ENCODE measurements around the gene EXOC3L4.

The EXOC3L4 gene

DNA sequence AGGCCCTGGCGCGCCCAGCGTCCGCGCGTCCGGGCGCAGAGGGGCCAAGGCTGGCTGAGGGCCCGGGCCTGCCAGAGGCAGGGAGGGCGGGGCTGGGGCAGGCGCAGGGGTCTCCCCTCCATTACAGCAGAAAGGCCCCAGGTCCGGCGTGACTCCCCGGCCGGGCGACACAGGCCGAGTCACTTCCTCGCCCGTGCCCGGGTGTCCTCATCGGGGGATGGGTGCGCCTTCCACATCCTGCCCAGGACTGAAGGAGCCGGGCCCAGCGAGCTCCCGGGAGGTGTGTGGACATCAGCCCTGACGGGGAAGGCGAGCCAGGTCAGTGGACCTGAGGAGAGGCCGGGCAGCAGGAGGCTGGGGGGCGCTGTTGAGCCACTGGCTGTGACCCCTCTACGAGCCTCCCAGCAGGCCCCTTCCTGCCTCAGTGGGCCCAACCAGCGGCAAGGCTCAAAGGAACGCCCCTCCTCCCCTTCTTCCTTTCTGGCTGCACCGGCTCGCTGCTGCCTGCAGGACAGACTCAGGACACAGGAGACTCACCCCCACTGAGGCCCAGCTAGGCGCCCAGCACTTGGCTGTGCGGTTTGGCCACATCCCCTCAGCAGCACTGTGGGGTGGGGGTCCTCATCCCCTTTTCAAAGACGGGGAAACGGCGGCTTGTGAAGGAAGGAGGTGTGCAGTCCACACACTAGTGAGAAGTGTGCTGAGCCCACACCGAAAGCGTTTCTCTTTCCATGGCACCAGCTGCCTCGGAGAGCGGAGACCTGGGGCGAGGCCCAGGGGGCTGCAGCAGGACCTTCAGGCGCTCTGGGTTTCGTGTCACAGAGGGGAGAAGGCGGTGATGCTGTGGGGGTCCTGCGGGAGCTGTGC, 29.3 kb downstream of the EXOC3L4 start:
- no peak overlapping the region for H3K27ac Mint-ChIP-seq
- no peaks in the 10 kb centered on the region for H3K9me3 Mint-ChIP-seq
- H3K4me1 Mint-ChIP-seq (ENCODE audit: low read depth): peaks cover 2% of the 10 kb centered on the region
- DNase-seq: no peak
- H3K4me3 Mint-ChIP-seq: peak overlapping the region; percentile 18
- peaks cover 44% of the 10 kb centered on the region for H3K27me3 Mint-ChIP-seq
- no peaks in the 10 kb centered on the region for H3K36me3 Mint-ChIP-seq (ENCODE audit: low read depth)

DNA sequence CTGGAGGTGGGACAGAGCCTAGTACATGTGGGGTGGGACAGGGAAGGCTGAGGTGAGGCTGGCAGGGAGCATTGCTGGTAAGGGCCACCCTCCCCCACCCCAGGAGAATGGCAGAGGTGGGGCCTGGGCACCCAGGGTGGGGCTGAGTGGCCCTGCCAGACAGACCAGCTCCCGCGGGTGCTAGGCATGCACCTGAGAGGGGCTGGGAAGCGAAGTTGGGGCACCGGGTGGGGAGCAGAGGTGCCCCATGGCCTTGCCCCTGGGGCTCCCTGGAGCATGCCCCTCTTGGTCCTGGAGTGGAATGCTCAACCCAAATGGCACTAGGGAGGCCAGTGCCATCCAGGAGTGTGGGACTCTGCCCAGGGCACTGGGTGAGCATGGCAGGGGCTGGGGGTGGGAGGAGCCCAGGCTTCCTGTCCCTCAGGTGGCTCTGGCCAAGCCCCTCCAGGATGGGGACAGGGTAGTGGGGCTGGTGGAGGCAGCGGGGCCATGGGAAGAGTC, 30.0 kb downstream of the EXOC3L4 start:
- H3K4me1 Mint-ChIP-seq (ENCODE audit: low read depth): peaks cover 2% of the 10 kb centered on the region
- no peak overlapping the region for H3K27ac Mint-ChIP-seq
- H3K27me3 Mint-ChIP-seq: peaks cover 43% of the 10 kb centered on the region
- no peak for DNase-seq
- H3K36me3 Mint-ChIP-seq (ENCODE audit: low read depth): no peaks in the 10 kb centered on the region
- H3K9me3 Mint-ChIP-seq: no peaks in the 10 kb centered on the region
- H3K4me3 Mint-ChIP-seq: no peak overlapping the region

DNA sequence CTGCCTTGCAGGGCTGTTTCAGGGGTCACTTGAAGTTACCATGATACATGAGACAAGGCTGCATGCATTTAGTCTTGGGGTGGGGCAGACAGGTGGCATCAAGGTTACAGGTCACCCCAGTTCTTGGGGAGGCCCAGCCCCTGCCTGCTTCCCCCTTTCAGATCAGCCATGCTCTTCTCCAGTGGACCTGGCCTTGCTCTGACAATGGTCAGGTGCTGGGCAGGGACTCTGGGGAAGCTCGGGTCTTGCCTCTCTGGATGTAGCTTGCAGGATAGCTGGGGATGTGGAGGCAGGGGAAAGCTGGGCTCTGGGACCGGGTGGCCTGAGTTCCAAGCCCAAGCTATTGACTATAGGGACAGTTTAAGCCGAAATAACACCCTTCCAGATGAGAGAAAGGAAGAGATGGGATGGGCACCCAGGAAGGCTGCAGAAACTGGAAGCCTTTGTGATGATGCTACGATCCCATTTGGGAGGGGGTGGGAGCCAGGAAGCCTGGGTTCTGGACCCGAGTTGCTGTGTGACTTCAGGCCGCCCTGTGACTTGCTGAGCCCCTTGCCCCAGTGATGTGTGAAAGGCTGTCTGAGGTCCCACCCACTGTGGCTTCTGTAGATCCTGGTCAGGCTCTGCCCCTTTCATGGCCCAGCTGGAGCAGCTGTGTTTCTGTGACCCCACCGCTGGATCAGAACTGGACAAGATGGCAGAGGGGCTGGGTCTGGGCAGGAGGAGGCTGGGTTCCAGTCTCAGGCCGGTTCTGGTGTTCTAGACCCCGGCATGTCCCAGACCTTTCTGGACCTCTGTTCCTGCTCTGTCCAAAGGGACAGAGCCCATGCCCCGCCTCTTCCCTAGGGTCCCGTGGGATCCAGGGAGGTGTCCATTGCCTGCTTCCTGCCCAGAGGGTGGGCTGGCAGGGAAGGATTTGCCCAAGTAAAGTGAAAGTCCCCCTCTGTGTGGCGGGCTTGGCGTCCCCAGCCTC, 30.9 kb downstream of the EXOC3L4 start:
- H3K9me3 Mint-ChIP-seq: no peaks in the 10 kb centered on the region
- no peak overlapping the region for H3K4me3 Mint-ChIP-seq
- no peaks in the 10 kb centered on the region for H3K36me3 Mint-ChIP-seq (ENCODE audit: low read depth)
- peaks cover 2% of the 10 kb centered on the region for H3K4me1 Mint-ChIP-seq (ENCODE audit: low read depth)
- H3K27ac Mint-ChIP-seq: no peak overlapping the region
- peaks cover 34% of the 10 kb centered on the region for H3K27me3 Mint-ChIP-seq
- DNase-seq: no peak

DNA sequence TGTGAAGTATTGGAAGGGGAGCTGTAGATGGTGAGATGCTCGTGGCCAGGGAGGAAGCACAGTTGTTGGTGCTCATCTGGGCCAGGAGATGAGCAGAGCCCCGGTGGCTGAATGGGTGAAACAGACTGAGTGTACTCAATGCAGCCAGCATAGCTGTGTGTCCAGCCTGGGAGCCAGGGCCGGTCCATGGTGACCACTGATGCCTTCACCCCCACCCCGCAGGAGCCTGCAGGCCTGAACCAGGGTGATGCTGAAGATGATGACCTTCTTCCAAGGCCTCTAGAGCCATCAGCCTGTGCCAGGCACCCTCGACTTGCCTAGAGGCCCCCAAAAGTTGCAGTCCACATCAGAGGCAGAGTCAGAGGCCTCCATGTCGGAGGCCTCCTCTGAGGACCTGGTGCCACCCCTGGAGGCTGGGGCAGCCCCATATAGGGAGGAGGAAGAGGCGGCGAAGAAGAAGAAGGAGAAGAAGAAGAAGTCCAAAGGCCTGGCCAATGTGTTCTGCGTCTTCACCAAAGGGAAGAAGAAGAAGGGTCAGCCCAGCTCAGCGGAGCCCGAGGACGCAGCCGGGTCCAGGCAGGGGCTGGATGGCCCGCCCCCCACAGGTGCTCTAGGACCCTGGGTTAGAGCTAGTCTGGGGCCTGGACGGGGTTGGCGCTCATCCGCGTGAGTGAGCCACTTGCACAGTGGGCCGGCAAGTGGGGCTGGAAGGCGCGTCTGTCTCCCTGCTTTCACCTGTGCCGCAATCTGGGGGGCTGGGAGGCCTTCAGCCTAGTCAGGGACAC, 31.8 kb downstream of the EXOC3L4 start:
- Mint-ChIP-seq H3K27me3 (peaks cover 33% of the 10 kb centered on the region), H3K9me3 (no peaks in the 10 kb centered on the region), H3K36me3 (ENCODE audit: low read depth) (no peaks in the 10 kb centered on the region), H3K4me3 (no peak overlapping the region), H3K4me1 (ENCODE audit: low read depth) (peaks cover 2% of the 10 kb centered on the region), H3K27ac (no peak overlapping the region)
- no peak for DNase-seq

DNA sequence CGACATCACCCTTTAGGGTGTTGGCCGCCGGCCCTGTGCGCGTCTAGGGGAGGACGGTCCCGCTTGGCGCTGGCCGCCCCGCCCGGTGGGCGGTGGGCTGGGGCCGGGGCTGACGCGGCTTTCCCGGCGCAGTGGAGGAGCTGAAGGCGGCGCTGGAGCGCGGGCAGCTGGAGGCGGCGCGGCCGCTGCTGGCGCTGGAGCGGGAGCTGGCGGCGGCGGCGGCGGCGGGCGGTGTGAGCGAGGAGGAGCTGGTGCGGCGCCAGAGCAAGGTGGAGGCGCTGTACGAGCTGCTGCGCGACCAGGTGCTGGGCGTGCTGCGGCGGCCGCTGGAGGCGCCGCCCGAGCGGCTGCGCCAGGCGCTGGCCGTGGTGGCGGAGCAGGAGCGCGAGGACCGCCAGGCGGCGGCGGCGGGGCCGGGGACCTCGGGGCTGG, 32.4 kb downstream of the EXOC3L4 start:
- no peak for DNase-seq
- peaks cover 29% of the 10 kb centered on the region for H3K27me3 Mint-ChIP-seq
- peaks cover 2% of the 10 kb centered on the region for H3K4me1 Mint-ChIP-seq (ENCODE audit: low read depth)
- H3K9me3 Mint-ChIP-seq: no peaks in the 10 kb centered on the region
- no peaks in the 10 kb centered on the region for H3K36me3 Mint-ChIP-seq (ENCODE audit: low read depth)
- no peak overlapping the region for H3K4me3 Mint-ChIP-seq
- no peak overlapping the region for H3K27ac Mint-ChIP-seq

DNA sequence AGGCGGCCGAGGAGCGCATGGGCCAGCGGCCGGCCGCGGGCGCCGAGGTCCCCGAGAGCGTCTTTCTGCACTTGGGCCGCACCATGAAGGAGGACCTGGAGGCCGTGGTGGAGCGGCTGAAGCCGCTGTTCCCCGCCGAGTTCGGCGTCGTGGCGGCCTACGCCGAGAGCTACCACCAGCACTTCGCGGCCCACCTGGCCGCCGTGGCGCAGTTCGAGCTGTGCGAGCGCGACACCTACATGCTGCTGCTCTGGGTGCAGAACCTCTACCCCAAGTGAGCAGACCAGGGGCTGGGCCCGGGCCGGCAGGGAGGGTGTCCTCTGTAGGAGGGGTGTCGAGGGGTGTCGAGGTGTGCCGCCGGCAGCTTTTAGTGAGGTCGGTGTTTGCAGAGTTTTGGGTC, 32.8 kb downstream of the EXOC3L4 start:
- no peak for DNase-seq
- H3K9me3 Mint-ChIP-seq: no peaks in the 10 kb centered on the region
- H3K36me3 Mint-ChIP-seq (ENCODE audit: low read depth): no peaks in the 10 kb centered on the region
- no peak overlapping the region for H3K27ac Mint-ChIP-seq
- H3K27me3 Mint-ChIP-seq: peaks cover 24% of the 10 kb centered on the region
- no peaks in the 10 kb centered on the region for H3K4me1 Mint-ChIP-seq (ENCODE audit: low read depth)
- H3K4me3 Mint-ChIP-seq: no peak overlapping the region

DNA sequence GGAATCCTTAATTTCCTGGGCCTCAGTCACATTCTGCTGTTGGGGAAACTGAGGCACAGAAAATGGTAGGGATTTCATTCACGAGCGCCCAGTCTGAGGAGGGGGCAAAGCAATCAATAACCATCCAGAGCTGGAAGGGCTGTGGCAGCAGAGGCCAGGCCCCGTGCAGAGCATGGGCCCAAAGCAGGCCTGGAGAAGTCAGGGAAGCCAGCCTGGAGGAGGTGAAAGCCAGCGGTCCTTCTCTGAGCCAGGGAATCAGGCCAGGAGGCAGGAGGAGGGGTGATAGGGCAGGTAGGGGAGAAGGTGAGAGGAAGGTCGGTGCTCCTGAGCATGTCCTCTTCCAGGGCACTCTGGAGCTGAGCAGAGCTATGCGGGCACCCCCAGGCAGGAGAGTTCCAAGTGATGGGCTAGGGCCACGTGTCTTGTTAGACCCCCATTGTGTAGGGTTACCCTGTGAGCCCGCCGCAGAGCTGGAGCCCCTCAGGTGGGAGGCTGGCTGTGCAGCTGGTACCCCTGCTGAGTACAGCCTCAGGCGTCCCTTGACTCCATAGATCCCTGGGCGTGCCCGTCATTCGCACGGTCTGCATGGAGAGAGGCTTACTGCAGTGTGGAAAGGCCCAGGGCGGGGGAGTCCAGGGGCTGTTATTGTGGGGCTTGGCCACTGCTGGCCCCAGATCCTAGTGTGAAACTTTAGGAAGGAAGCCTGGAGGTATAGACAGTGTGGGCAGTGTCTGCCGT, 33.5 kb downstream of the EXOC3L4 start:
- Mint-ChIP-seq H3K4me3 (no peak overlapping the region), H3K9me3 (no peaks in the 10 kb centered on the region), H3K27ac (no peak overlapping the region), H3K27me3 (peaks cover 17% of the 10 kb centered on the region), H3K36me3 (ENCODE audit: low read depth) (no peaks in the 10 kb centered on the region), H3K4me1 (ENCODE audit: low read depth) (no peaks in the 10 kb centered on the region)
- DNase-seq: no peak

DNA sequence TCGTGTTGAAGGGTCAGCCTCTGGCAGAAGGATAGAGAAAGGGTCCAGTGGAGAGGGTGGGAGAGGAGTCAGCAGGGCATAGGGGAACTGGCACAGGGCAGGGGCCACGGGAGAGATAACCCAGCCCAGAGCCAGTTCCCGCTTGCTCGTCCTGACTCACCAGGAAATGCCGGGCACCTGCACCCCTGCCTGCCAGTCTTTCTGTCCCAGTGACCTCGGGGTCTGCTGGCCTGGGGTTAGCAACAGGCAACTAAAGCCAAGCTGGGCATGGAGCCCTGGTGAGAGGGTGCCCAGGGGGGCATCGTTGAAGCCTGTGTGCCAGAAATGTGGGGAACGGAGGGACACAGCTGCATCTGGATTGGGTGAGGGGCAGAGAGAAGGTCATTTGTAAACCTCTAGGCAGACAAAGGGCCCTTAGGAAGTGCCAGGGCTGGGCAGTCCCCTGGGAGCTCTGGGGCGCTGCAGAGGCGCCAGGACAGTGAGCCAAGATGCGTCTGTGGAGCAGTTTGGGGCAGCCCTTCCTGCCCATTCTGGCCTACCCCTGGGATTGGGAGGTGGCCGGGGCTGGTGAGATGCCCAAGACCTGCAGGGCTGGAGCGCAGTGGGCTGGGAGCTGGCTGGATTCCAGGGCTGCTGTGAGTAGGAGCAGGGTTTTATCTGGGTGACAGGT, 34.2 kb downstream of the EXOC3L4 start:
- H3K27me3 Mint-ChIP-seq: peaks cover 16% of the 10 kb centered on the region
- no peaks in the 10 kb centered on the region for H3K4me1 Mint-ChIP-seq (ENCODE audit: low read depth)
- no peaks in the 10 kb centered on the region for H3K9me3 Mint-ChIP-seq
- no peak overlapping the region for H3K27ac Mint-ChIP-seq
- no peak for DNase-seq
- H3K4me3 Mint-ChIP-seq: no peak overlapping the region
- H3K36me3 Mint-ChIP-seq (ENCODE audit: low read depth): no peaks in the 10 kb centered on the region

- Mint-ChIP-seq H3K36me3 (ENCODE audit: low read depth) (no peaks in the 10 kb centered on the region), H3K9me3 (no peaks in the 10 kb centered on the region), H3K27me3 (peaks cover 9% of the 10 kb centered on the region), H3K27ac (no peak overlapping the region), H3K4me3 (no peak overlapping the region), H3K4me1 (ENCODE audit: low read depth) (no peaks in the 10 kb centered on the region)
- no peak for DNase-seq
Measured at GRCh38 chr14:103129301-103130016, 34.9 kb downstream of the EXOC3L4 start.

- no peaks in the 10 kb centered on the region for H3K9me3 Mint-ChIP-seq
- no peak overlapping the region for H3K4me3 Mint-ChIP-seq
- no peaks in the 10 kb centered on the region for H3K36me3 Mint-ChIP-seq (ENCODE audit: low read depth)
- H3K27ac Mint-ChIP-seq: no peak overlapping the region
- H3K27me3 Mint-ChIP-seq: peaks cover 6% of the 10 kb centered on the region
- no peak for DNase-seq
- H3K4me1 Mint-ChIP-seq (ENCODE audit: low read depth): no peaks in the 10 kb centered on the region
Measured at GRCh38 chr14:103130017-103130764, 35.7 kb downstream of the EXOC3L4 start.

DNA sequence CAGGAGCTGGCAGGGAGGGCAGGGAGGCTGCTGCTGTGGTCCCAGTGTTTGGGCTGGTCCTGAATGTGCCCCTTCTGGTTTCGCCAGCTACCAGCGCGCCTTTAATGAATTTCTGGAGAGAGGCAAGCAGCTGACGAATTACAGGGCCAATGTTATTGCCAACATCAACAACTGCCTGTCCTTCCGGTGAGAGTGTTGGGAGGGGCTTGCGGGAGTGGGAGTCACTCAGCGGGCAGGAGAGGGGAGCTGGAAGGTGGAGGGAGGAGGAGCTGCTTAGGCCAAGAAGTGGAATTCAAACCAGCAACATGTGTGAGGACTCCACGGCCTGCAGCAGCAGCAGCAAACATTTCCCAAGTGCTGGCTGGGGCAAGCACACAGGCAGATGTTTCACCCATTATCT, 36.4 kb downstream of the EXOC3L4 start:
- DNase-seq: no peak
- H3K27me3 Mint-ChIP-seq: peaks cover 4% of the 10 kb centered on the region
- no peak overlapping the region for H3K4me3 Mint-ChIP-seq
- no peaks in the 10 kb centered on the region for H3K9me3 Mint-ChIP-seq
- H3K4me1 Mint-ChIP-seq (ENCODE audit: low read depth): no peaks in the 10 kb centered on the region
- no peaks in the 10 kb centered on the region for H3K36me3 Mint-ChIP-seq (ENCODE audit: low read depth)
- no peak overlapping the region for H3K27ac Mint-ChIP-seq

GRCh38 chr14:103131580-103131979, 37.1 kb downstream of the EXOC3L4 start:
- H3K4me1 Mint-ChIP-seq (ENCODE audit: low read depth): no peaks in the 10 kb centered on the region
- H3K9me3 Mint-ChIP-seq: no peaks in the 10 kb centered on the region
- no peak overlapping the region for H3K4me3 Mint-ChIP-seq
- H3K27ac Mint-ChIP-seq: no peak overlapping the region
- peaks cover 4% of the 10 kb centered on the region for H3K27me3 Mint-ChIP-seq
- H3K36me3 Mint-ChIP-seq (ENCODE audit: low read depth): no peaks in the 10 kb centered on the region
- no peak for DNase-seq

Measured in activated T-cell treated with anti-CD3 and anti-CD28 coated beads, Interleukin-2, amount 50 U/mL, for 24 hours (primary cell).